Suprapubic skin (tissue), 3 donors: ENCODE results near the gene CLDND2.

ENCODE experiments used
- EP300 ChIP-seq: sonication (generic); formaldehyde crosslinking; IDR thresholded peaks from one replicate; pipeline ENCODE4 v1.6.1; 2017; ENCODE audit warnings: antibody characterized with exemption
- POLR2A ChIP-seq, 2 donors: fragments of 450-650 bp; IDR thresholded peaks; one replicate each; pipeline ENCODE4 v1.6.1; 2017; ENCODE audit warnings: antibody characterized with exemption in 2 of 2, mild to moderate bottlenecking in 2 of 2, moderate library complexity in 2 of 2
- TF ChIP-seq, protein P1 (sequence below), 2 donors: fragments of 200-600 bp in 1 of 2; fragments of 450-650 bp in 1 of 2; sonication (generic) in 1 of 2; IDR thresholded peaks; one replicate each; pipeline ENCODE4 v1.5.1; 2016 to 2019; ENCODE audit warnings: antibody characterized with exemption in 2 of 2, mild to moderate bottlenecking in 1 of 2, moderate library complexity in 1 of 2

GRCh38 chr19:51389143-51389542 lies 20.3 kb upstream of the CLDND2 start:
- no peak for TF ChIP-seq POLR2A (IDR thresholded peaks at IDR 0.05)
- TF ChIP-seq, protein P1, sequence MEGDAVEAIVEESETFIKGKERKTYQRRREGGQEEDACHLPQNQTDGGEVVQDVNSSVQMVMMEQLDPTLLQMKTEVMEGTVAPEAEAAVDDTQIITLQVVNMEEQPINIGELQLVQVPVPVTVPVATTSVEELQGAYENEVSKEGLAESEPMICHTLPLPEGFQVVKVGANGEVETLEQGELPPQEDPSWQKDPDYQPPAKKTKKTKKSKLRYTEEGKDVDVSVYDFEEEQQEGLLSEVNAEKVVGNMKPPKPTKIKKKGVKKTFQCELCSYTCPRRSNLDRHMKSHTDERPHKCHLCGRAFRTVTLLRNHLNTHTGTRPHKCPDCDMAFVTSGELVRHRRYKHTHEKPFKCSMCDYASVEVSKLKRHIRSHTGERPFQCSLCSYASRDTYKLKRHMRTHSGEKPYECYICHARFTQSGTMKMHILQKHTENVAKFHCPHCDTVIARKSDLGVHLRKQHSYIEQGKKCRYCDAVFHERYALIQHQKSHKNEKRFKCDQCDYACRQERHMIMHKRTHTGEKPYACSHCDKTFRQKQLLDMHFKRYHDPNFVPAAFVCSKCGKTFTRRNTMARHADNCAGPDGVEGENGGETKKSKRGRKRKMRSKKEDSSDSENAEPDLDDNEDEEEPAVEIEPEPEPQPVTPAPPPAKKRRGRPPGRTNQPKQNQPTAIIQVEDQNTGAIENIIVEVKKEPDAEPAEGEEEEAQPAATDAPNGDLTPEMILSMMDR (IDR thresholded peaks at IDR 0.05), result no peak
- no peak for TF ChIP-seq EP300
